ENCODE data around the gene SEMA5B. TPM values are rescaled to one million over a fixed set of nuclear protein-coding genes. Genes with fewer than 3 reads are reported as not detected.

SEMA5B gene
- total and polyA plus RNA-seq, 2 donors (not counting 3 experiments of a cell fraction or from before 2014, with no cell fraction given), result 0.07 TPM; not detected in 1

DNA sequence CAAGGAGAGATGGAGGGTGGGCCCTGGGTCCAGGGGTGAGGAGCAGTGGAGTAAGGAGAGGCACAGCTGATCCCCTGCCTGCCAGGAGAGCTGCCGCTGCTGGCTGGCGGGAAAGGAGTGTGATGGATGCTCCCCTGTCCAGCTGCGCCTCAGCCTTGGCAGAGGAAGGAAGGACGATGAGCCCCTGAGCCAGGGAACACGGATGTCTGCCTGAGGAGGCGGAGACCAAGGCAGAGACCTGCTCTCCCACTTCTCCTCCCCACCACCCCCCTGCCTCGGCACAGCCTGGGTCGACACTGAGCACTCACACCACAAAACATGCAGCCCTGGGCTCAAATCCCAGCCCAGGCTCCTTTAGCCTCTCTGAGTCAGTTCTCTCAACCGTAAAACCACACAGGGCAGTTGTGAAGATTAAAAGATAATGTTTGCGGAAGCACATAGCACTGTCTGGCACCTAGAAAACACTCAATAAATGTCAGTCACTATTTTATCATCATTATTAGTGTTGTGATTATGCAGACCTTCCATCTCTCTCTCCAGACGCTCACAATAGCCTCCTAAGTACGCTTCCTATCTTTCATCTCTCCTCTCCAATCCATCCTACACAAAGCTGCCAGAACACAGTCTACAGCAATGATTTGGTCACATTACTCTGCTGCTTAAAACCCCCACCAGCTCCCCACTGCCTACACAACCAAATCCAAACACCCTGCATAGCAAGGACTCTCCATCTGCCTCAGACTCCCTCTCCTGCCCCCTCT, 52.2 kb downstream of the SEMA5B start:
- H3K4me2 ChIP-seq (ENCODE audit: insufficient read depth, low read length), result no peak overlapping the region
- no peak overlapping the region for H3K27ac ChIP-seq (ENCODE audit: insufficient read depth, low read depth, low read length)
- POLR2A ChIA-PET, result no interaction called here
- H3K79me2 ChIP-seq (ENCODE audit: control insufficient read depth, insufficient read depth, low read length), result no peaks in the 10 kb centered on the region
- intact Hi-C loops (cut with micrococcal nuclease), result no loop called here
- no peaks in the 10 kb centered on the region for H4K20me1 ChIP-seq (replicated peaks; ENCODE audit: control insufficient read depth, extremely low read depth, insufficient read depth, low read length)
- FAIRE-seq (no peak), DNase-seq (ENCODE audit: low read depth, low spot score) (no peak)
- CTCF ChIA-PET, result interaction anchor here (1.2 kb wide), 1 partner anchor 56 kb away, joined by 3 read pairs; no protein-coding TSS in a partner anchor
- no peaks in the 10 kb centered on the region for H3K9me3 ChIP-seq (replicated peaks; ENCODE audit: control insufficient read depth, insufficient read depth, low read length)
- H3K4me1 ChIP-seq (ENCODE audit: control insufficient read depth, extremely low read depth, insufficient read depth, low read length), result no peaks in the 10 kb centered on the region
- no peak overlapping the region for H3K9ac ChIP-seq (replicated peaks; ENCODE audit: extremely low read depth, insufficient read depth, low read length)
- no peak overlapping the region for H3K4me3 ChIP-seq (replicated peaks in 1 of 3; ENCODE audit: insufficient read depth in 1 of 3, low read depth in 1 of 3, low read length in 3 of 3)
- H3K9me1 ChIP-seq (replicated peaks; ENCODE audit: control insufficient read depth, extremely low read depth, insufficient read depth, low read length), result no peaks in the 10 kb centered on the region
- H3K36me3 ChIP-seq (ENCODE audit: control insufficient read depth in 2 of 2, extremely low read depth in 1 of 2, insufficient read depth in 2 of 2, low read length in 2 of 2), result no peaks in the 10 kb centered on the region
- H2AFZ ChIP-seq (ENCODE audit: low read depth, low read length), result no peak overlapping the region
- dilution Hi-C loops (cut with MboI; ENCODE audit: extremely low pct_ligation_motif_present, low sequenced_read_pairs), result no loop called here
- TF ChIP-seq MYC (IDR thresholded peaks at IDR 0.05; ENCODE audit: low read depth, low read length) (no peak), FOS (IDR thresholded peaks at IDR 0.05; ENCODE audit: borderline replicate concordance, insufficient read depth, low read length) (no peak), POLR2AphosphoS5 (IDR thresholded peaks at IDR 0.05; ENCODE audit: insufficient read depth, low read depth, low read length) (no peak), GATA2 (IDR thresholded peaks at IDR 0.05; ENCODE audit: insufficient read depth, insufficient read length, low read depth, low read length) (no peak), JUN (IDR thresholded peaks at IDR 0.05; ENCODE audit: borderline replicate concordance, insufficient read depth, insufficient read length, low read depth) (no peak), EZH2 (IDR thresholded peaks at IDR 0.05; ENCODE audit: borderline replicate concordance, low read depth, low read length, severe bottlenecking) (no peak), POLR2A (IDR thresholded peaks at IDR 0.05; ENCODE audit: low read depth, low read length) (no peak)
- TF ChIP-seq, protein P1, sequence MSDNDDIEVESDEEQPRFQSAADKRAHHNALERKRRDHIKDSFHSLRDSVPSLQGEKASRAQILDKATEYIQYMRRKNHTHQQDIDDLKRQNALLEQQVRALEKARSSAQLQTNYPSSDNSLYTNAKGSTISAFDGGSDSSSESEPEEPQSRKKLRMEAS (IDR thresholded peaks at IDR 0.05; ENCODE audit: insufficient read depth, insufficient read length), result no peak
- TF ChIP-seq, protein P2, sequence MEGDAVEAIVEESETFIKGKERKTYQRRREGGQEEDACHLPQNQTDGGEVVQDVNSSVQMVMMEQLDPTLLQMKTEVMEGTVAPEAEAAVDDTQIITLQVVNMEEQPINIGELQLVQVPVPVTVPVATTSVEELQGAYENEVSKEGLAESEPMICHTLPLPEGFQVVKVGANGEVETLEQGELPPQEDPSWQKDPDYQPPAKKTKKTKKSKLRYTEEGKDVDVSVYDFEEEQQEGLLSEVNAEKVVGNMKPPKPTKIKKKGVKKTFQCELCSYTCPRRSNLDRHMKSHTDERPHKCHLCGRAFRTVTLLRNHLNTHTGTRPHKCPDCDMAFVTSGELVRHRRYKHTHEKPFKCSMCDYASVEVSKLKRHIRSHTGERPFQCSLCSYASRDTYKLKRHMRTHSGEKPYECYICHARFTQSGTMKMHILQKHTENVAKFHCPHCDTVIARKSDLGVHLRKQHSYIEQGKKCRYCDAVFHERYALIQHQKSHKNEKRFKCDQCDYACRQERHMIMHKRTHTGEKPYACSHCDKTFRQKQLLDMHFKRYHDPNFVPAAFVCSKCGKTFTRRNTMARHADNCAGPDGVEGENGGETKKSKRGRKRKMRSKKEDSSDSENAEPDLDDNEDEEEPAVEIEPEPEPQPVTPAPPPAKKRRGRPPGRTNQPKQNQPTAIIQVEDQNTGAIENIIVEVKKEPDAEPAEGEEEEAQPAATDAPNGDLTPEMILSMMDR (IDR thresholded peaks at IDR 0.05; ENCODE audit: extremely low read depth in 1 of 2, insufficient read depth in 1 of 2, low read depth in 1 of 2, low read length in 2 of 2), result no peak
- BruUV-seq (replicated peaks), result no TSS peak
- H3K27me3 ChIP-seq (ENCODE audit: control insufficient read depth in 2 of 2, insufficient read depth in 2 of 2, low read length in 2 of 2), result peaks cover 0 to 7% of the 10 kb centered on the region in 2 experiments

Data from endothelial cell of umbilical vein (primary cell).